HPDE6-E6E7 (cell line): ENCODE data around the gene STON2.

Experiments
- DNase-seq: peaks from one replicate; pipeline ENCODE4 v3.0.0; 2011; ENCODE audit warnings: missing footprints; ENCODE audit errors: extremely low spot score

STON2 gene

GRCh38 chr14:81303258-81303935, 96.7 kb downstream of the STON2 start:
- DNase-seq: peak; percentile 45

GRCh38 chr14:81302638-81303037, 97.5 kb downstream of the STON2 start:
- no peak for DNase-seq

DNA sequence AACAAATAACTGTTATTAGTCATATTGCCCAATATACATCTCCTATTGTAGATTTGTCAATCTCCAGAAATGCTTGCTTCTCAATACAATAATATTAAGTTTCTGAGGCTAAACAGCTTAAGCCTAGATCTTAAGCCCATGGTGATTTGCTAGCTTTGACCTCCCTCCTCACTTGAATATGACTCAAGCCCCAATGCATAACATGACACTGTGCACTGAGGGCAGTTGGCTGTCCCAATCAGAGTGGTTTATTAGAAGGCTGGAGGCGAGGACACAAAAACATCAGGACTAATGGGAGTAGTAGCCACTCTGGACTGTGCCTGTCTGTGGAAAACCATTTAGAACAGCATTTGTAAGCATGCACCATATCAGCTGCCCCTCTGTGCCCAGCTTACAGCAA, 98.3 kb downstream of the STON2 start:
- DNase-seq: no peak

DNA sequence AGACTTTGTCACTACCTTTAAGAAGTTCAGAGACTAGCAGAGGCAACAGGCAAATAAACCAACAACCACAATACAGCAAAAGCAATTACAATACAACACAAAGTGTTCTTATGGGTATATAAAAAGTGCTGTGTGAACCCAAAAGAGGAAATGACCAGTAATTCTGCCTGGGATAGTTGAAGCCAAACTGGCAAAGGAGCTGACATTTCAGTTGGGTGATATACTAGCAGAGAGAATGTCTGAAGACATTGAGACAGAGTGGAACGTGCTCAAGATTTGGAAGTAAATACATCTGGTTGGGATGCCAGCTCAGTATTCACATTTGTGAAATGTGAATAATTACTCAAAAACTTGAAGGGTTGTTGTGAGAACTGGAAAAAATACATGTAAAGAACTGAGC, 98.8 kb downstream of the STON2 start:
- no peak for DNase-seq

DNA sequence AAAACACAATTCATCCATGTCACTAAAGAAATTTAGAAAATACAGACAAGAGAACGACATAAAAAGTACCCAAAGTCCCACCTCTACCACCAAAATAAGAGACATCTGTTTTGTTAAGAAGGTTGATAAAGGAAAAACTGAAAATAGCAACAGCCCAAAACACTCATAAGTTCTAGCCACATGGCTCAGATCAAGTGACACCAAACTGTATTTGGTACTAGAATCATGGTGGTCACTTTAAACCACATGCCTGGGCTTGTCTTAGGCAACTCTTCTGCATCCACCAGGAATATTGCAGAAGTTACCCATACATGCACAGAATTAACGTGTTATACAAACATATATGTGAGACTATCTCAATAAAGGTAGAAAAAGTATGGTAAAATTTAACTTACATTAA, 101.2 kb downstream of the STON2 start:
- DNase-seq: no peak

GRCh38 chr14:81298122-81298521, 102.0 kb downstream of the STON2 start:
- no peak for DNase-seq

GRCh38 chr14:81295958-81296923, 103.9 kb downstream of the STON2 start:
- no peak for DNase-seq

- DNase-seq: no peak
These were observed 110.6 kb downstream of the STON2 start for GRCh38 chr14:81289516-81289915.

DNA sequence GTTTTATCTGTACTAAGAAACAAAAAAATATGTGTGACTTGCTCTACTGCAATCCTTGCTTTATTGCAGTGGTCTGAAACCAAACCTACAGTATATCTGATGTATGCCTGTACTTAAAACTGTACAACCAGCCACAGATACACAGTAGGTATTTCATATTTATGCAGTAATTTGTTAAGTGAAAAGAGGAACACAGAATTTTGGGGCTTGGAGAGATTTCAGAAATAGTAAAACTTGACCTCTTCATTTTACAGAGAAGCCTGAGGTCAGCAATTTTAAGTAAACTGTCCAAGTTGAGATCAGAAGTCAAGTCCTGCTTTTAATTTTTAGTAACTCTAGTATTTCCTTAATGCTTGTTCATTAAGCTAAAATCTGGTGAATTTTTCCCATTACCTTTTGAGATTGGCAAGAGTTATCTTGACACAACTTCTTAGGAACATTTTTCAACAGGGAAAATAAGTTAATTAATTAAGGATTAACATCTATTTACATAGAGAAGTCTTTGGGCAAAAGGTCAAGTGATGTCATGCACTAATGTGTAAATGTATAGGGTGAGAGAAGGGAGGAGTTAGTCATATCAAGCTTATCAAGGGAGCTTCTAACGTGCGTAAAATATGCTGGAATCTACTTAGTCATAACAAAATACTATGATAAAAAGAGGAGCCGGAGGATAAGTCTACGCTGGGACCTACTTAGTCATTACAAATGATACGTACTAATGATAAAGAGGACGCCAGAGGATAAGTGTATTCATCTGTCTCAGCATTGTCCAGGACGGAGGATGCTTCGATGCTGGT, 113.4 kb downstream of the STON2 start:
- no peak for DNase-seq

GRCh38 chr14:81285245-81285644, 114.9 kb downstream of the STON2 start:
- DNase-seq: no peak

DNA sequence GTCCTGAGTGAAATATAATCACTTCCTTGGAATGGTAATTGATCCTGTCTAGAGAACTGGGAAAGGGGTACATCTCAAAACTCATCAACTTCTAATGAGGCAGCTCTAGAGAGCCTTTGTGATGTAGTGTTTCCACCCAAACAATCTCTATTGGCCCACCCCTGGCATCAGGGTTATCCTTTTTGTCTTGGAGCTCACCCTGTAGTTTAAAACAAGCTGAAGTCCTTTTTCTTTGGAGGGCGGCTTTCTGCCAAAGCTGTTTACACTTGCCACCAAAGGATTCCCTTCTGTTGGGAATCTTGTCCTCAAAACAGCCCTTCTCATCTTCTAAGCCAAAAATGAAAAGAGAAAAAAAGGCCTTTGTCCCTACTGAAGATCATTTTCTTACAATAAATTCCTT, 118.8 kb downstream of the STON2 start:
- no peak for DNase-seq

GRCh38 chr14:81280136-81280791, 119.9 kb downstream of the STON2 start:
- no peak for DNase-seq

DNA sequence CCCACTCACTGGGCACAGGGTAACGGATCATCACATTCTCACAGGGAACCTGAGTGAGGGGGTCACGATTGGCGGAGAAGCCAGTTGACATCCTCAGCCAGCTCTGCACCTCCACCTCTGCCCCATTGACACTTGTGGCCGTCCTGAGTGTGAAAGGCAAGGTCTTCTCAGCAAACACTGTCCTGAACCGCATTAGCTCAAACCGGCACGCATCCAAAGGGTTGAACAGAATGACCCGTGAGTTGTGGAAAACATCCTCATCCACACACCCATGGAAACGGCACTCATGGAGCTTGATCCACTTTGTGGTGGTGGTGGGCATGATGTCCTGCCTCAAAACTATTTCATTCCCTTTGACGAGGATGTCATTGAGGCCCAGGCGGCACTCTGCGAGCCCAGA, 123.0 kb downstream of the STON2 start:
- DNase-seq: no peak

DNA sequence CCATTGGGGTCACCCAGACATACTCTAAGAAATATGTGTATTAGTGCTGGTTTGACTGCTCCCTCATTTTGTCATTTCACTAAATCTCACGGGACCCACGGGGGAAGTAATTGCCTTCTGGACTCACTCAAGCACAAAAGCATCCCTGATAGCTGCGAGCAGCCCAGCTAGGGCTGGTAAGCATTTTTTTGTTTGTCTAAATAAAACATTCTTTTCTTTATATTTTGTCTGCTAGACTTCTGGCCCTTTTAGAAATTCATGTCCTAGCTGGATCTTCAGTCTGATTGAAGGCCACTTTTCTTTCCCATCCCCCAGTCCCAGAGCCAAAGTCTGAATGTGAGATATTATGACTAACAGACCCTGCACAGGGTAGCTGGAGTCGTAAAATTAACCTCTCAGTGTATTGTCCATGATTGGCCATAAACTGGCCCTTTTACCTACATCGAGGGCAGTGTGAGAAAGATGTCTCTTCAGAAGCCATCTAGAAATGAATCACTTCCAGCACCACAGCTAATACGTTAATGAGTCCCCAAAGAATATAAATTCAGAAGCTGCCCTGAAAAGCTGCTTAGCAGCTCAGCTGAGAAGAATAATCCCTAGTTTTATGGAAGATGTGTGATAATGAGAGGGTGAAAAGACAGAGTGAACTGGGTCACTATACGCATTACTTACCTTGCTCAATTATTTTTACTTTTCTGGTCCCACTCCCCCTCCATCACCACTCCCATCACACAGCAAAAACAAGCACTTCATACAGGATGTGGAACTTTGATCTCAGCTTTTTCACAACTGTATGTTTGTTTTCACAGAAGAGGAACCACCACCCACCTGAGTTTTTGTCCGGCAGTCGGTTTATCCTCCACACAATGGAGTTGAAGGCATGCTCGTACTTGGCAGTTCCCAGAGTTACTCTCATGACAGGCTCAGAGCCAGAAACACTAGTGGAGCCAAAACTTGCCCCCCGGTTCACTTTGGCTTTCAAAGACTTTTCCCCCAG, 123.8 kb downstream of the STON2 start:
- DNase-seq: no peak

DNA sequence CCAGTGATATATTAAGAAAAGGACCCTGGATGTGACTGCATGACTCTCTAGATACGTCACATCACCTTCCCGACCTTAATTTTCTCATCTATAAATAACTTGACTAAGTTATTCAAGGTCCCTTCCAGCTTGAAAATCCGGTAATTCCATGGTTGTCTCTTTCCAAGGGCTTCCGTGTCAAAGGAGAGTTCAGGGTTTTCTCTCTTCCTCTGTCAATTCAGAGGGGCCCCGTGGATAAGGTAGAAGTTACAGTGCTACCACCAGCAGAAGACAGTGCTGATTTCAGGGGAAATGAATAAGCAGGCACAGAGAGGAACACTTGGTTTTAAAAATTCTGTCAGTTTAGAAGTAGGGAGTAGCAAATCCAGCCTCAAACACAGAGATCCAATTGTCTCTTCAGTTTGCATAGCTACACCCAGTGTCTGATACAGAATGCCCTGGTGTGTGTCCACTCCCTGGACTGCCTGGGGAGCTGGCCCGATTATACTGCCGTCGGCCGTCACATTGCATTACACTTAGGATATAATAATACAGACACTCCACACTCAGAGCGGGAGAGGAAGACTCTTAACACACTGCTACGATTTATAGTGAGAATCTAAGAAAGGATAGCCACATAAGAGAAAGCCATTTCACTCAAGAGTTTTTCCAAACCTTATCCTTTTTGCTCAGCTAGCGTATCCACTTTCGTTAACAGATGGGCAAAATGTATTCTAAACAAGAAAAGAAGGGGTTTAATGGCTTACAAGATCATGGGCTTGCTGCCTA, 124.6 kb downstream of the STON2 start:
- DNase-seq: no peak

- no peak for DNase-seq
These were observed 126.1 kb downstream of the STON2 start for GRCh38 chr14:81273961-81274575.

DNA sequence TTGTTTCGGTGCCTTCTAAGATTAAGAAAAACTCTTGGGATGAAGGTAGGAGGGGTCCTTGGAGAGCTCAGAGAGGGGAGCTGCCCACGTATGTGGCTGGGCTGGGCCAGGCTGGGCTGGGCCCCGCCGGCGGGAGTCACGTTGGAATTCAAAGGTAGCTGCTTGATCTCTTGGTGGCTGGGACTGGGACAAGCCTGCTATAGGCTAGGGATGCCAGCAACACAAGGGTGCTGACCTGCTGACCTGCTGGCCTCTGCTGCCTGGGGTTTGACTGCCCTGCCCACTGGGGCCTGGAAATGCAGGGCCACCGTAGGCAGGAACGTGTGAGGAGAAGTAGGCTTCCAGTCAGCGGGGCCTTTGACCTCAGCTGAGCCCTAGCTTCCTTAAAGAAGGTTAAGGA, 126.6 kb downstream of the STON2 start:
- no peak for DNase-seq

DNA sequence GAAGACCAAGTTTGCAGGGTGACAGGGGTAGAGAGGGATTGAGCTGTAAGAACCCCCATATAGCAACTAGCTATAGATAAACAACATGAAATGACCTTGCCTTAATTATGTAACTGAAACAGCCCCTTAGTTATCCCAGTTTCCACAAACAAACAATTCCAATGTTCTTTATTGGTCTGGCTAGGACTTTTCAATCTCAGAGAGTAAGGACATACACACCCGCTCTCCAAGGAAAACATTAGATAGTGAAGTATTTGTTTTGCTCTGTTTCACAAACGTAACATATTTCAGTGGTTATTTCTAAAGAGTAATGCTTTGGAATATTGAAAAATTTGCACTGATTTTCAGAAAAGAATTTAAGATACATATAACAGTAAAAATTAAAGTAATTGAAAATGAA, 127.8 kb downstream of the STON2 start:
- no peak for DNase-seq

GRCh38 chr14:81269979-81270375, 130.1 kb downstream of the STON2 start:
- no peak for DNase-seq
